Measurements from ENCODE around the gene ZC2HC1C. TPM values are rescaled to one million over a fixed set of nuclear protein-coding genes. Genes with fewer than 3 reads are reported as not detected.
"Not testable (repeated sequence)": the region's sequence is repeated elsewhere in the genome, so short reads cannot be mapped to it uniquely, and the experiment has no call there.

The ZC2HC1C gene
- polyA plus RNA-seq, 6 donors from 2014 or later: 0.15 to 1.2 (median 0.48) TPM; not detected in 1

- ATAC-seq (ENCODE audit: low read depth in 2 of 2): no peak
- no peak overlapping the region for H3K4me3 Mint-ChIP-seq
- no peaks in the 10 kb centered on the region for H3K9me3 Mint-ChIP-seq
- H3K4me1 Mint-ChIP-seq: peaks cover 3 to 8% (median 3%) of the 10 kb centered on the region in 3 donors
- H3K27me3 Mint-ChIP-seq: no peaks in the 10 kb centered on the region
- no peak for DNase-seq
- no peaks in the 10 kb centered on the region for H3K36me3 Mint-ChIP-seq
- no peak overlapping the region for H3K27ac Mint-ChIP-seq
These were observed 49.6 kb downstream of the ZC2HC1C start for GRCh38 chr14:75119056-75119455.

GRCh38 chr14:75120541-75121291 lies 51.3 kb downstream of the ZC2HC1C start:
- Mint-ChIP-seq H3K36me3 (no peaks in the 10 kb centered on the region), H3K4me1 (peaks cover 14 to 22% (median 19%) of the 10 kb centered on the region in 3 donors), H3K9me3 (no peaks in the 10 kb centered on the region), H3K27me3 (no peaks in the 10 kb centered on the region), H3K27ac (peak overlapping the region in 1 of 6 donors; percentile 79), H3K4me3 (no peak overlapping the region)
- DNase-seq: no peak
- ATAC-seq (ENCODE audit: low read depth in 2 of 2): no peak

GRCh38 chr14:75121552-75121951 lies 52.1 kb downstream of the ZC2HC1C start:
- Mint-ChIP-seq H3K36me3 (no peaks in the 10 kb centered on the region), H3K9me3 (no peaks in the 10 kb centered on the region), H3K27ac (no peak overlapping the region), H3K4me3 (peak overlapping the region in 1 of 8 donors; percentile 11), H3K4me1 (peaks cover 21 to 29% (median 25%) of the 10 kb centered on the region in 3 donors), H3K27me3 (no peaks in the 10 kb centered on the region)
- ATAC-seq (ENCODE audit: low read depth in 2 of 2) (no peak), DNase-seq (no peak)

GRCh38 chr14:75123991-75124390 lies 54.5 kb downstream of the ZC2HC1C start:
- peak overlapping the region in 5 of 6 donors; percentile 6 to 93 (median 30) for H3K27ac Mint-ChIP-seq
- H3K4me3 Mint-ChIP-seq: peak overlapping the region in 1 of 8 donors; percentile 31
- H3K36me3 Mint-ChIP-seq: peaks cover 0 to 8% of the 10 kb centered on the region in 2 donors
- no peak for DNase-seq
- no peaks in the 10 kb centered on the region for H3K9me3 Mint-ChIP-seq
- ATAC-seq (ENCODE audit: low read depth in 2 of 2): no peak
- no peaks in the 10 kb centered on the region for H3K27me3 Mint-ChIP-seq
- peaks cover 29 to 42% (median 41%) of the 10 kb centered on the region in 3 donors for H3K4me1 Mint-ChIP-seq

GRCh38 chr14:75125617-75126016 lies 56.2 kb downstream of the ZC2HC1C start:
- Mint-ChIP-seq H3K27me3 (no peaks in the 10 kb centered on the region), H3K36me3 (peaks cover 0 to 8% of the 10 kb centered on the region in 2 donors), H3K4me3 (peak overlapping the region in 7 of 8 donors; percentile 82 to 100 (median 97)), H3K9me3 (no peaks in the 10 kb centered on the region), H3K4me1 (peaks cover 29 to 41% (median 38%) of the 10 kb centered on the region in 3 donors), H3K27ac (peak overlapping the region; percentile 93 to 99 (median 97))
- DNase-seq (no peak), ATAC-seq (ENCODE audit: low read depth in 2 of 2) (no peak)

- peak; percentile 13 to 38 for ATAC-seq (ENCODE audit: low read depth in 2 of 2)
- no peaks in the 10 kb centered on the region for H3K9me3 Mint-ChIP-seq
These were observed 56.7 kb downstream of the ZC2HC1C start for GRCh38 chr14:75126121-75126544.

GRCh38 chr14:75126679-75127473 lies 57.4 kb downstream of the ZC2HC1C start, which contains the start of gene NEK9:
Gene NEK9 (minus strand): TSS chr14:75127048. CDS start chr14:75126921, 127 bp downstream.
- peaks cover 29 to 41% (median 38%) of the 10 kb centered on the region in 3 donors for H3K4me1 Mint-ChIP-seq
- H3K9me3 Mint-ChIP-seq: no peaks in the 10 kb centered on the region
- peak within 1 kb of the TSS; percentile 82 to 100 (median 97) for H3K4me3 Mint-ChIP-seq
- H3K36me3 Mint-ChIP-seq: peaks cover 0 to 8% of the 10 kb centered on the region in 2 donors
- DNase-seq (peak; percentile 84), ATAC-seq (ENCODE audit: low read depth in 2 of 2) (peak; percentile 86 to 91)
- H3K27me3 Mint-ChIP-seq: no peaks in the 10 kb centered on the region
- H3K27ac Mint-ChIP-seq: peak within 1 kb of the TSS; percentile 93 to 99 (median 98)

More at GRCh38 chr14:75126121-75126544, 56.7 kb downstream of the ZC2HC1C start:
- Mint-ChIP-seq H3K27me3 (no peaks in the 10 kb centered on the region), H3K4me1 (peaks cover 29 to 41% (median 38%) of the 10 kb centered on the region in 3 donors), H3K4me3 (peak overlapping the region; percentile 82 to 100 (median 97)), H3K36me3 (peaks cover 0 to 8% of the 10 kb centered on the region in 2 donors), H3K27ac (peak overlapping the region; percentile 93 to 99 (median 97))
- peak; percentile 17 for DNase-seq

GRCh38 chr14:75127474-75127820 lies 58.0 kb downstream of the ZC2HC1C start:
- peak overlapping the region; percentile 82 to 100 (median 97) for H3K4me3 Mint-ChIP-seq
- not testable (repeated sequence) for H3K27me3 Mint-ChIP-seq; ATAC-seq (ENCODE audit: low read depth in 2 of 2); H3K36me3 Mint-ChIP-seq; H3K9me3 Mint-ChIP-seq; DNase-seq
- peak overlapping the region; percentile 93 to 99 (median 98) for H3K27ac Mint-ChIP-seq
- peaks cover 32 to 43% (median 42%) of the 10 kb centered on the region in 3 donors for H3K4me1 Mint-ChIP-seq

- H3K9me3 Mint-ChIP-seq: no peaks in the 10 kb centered on the region
These were observed 58.6 kb downstream of the ZC2HC1C start for GRCh38 chr14:75127903-75128595.

GRCh38 chr14:75128596-75128990 lies 59.2 kb downstream of the ZC2HC1C start:
- peaks cover 8 to 12% of the 10 kb centered on the region in 2 donors for H3K36me3 Mint-ChIP-seq
- no peak for ATAC-seq (ENCODE audit: low read depth in 2 of 2)
- peak overlapping the region in 1 of 6 donors; percentile 79 for H3K27ac Mint-ChIP-seq

More at GRCh38 chr14:75127903-75128595, 58.6 kb downstream of the ZC2HC1C start:
- Mint-ChIP-seq H3K36me3 (peaks cover 7 to 8% of the 10 kb centered on the region in 2 donors), H3K4me1 (peaks cover 34 to 46% (median 45%) of the 10 kb centered on the region in 3 donors), H3K4me3 (peak overlapping the region; percentile 82 to 100 (median 96)), H3K27me3 (no peaks in the 10 kb centered on the region), H3K27ac (peak overlapping the region; percentile 57 to 97 (median 92))
- ATAC-seq (ENCODE audit: low read depth in 2 of 2) (no peak), DNase-seq (no peak)

More at GRCh38 chr14:75128596-75128990, 59.2 kb downstream of the ZC2HC1C start:
- Mint-ChIP-seq H3K9me3 (no peaks in the 10 kb centered on the region), H3K4me3 (peak overlapping the region in 5 of 8 donors; percentile 35 to 100 (median 82)), H3K4me1 (peaks cover 34 to 46% (median 45%) of the 10 kb centered on the region in 3 donors), H3K27me3 (no peaks in the 10 kb centered on the region)
- DNase-seq: no peak
